ENCODE measurements around the gene RIMBP2.

GRCh38 chr12:130425698-130426245 is 290.3 kb downstream of the RIMBP2 start:
- TF ChIP-seq EZH2 (IDR thresholded peaks at IDR 0.05; ENCODE audit: borderline replicate concordance, low read length) (no peak), CTCF (conservative IDR thresholded peaks at IDR 0.05 in 1 of 2, IDR thresholded peaks at IDR 0.05 in 1 of 2; ENCODE audit: extremely low read depth in 1 of 2, insufficient read depth in 1 of 2, low read depth in 1 of 2, low read length in 2 of 2) (no peak)
